ENCODE measurements around the gene AXIN2. TPM values are rescaled to one million over a fixed set of nuclear protein-coding genes. Genes with fewer than 3 reads are reported as not detected.

The AXIN2 gene
- polyA plus RNA-seq, 1 experiment = 2.8 TPM

DNA sequence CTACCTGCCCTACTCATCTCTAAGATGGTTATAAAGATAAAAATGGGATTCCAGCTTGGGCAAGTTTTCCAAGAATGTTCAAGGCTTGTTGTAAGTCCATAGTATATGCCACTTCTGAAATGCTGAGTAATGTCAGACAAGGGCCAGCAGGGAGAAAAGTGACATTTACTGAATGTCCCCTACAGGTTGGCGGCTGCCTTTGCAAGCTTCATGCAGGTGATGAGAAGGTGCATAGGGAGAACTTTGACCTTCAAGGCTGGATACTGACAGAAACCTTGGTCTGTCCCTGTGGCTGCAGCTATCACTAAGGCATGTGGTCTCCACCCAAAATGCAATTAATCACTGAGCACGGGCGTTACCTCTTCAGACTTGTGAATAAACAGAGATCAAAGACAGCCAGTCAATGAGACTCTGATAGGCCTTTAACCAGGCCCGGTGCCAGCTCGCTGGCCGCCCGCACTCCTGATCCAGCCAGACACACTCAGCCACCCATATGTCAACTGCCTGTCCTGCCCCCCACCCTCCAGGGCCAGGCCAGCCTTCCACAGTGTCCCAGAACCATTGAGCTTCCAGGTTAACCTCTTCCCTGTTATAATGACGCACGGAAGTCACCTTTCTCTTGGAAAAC, 26.8 kb upstream of the AXIN2 start:
- TF ChIP-seq, protein P1, sequence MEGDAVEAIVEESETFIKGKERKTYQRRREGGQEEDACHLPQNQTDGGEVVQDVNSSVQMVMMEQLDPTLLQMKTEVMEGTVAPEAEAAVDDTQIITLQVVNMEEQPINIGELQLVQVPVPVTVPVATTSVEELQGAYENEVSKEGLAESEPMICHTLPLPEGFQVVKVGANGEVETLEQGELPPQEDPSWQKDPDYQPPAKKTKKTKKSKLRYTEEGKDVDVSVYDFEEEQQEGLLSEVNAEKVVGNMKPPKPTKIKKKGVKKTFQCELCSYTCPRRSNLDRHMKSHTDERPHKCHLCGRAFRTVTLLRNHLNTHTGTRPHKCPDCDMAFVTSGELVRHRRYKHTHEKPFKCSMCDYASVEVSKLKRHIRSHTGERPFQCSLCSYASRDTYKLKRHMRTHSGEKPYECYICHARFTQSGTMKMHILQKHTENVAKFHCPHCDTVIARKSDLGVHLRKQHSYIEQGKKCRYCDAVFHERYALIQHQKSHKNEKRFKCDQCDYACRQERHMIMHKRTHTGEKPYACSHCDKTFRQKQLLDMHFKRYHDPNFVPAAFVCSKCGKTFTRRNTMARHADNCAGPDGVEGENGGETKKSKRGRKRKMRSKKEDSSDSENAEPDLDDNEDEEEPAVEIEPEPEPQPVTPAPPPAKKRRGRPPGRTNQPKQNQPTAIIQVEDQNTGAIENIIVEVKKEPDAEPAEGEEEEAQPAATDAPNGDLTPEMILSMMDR (IDR thresholded peaks at IDR 0.05; ENCODE audit: low read depth, low read length) = no peak
- POLR2A ChIA-PET = no interaction called here
- no peak overlapping the region for H3K4me3 ChIP-seq (ENCODE audit: low read depth, low read length)
- peaks cover 13% of the 10 kb centered on the region for H3K27me3 ChIP-seq (ENCODE audit: control insufficient read depth, insufficient read depth, low read length)
- no peak overlapping the region for H3K27ac ChIP-seq (ENCODE audit: low read depth, low read length)
- H3K9me3 ChIP-seq (ENCODE audit: control insufficient read depth, insufficient read depth, low read length) = no peaks in the 10 kb centered on the region; the same call in 1 of the 2 replicates
- DNase-seq (ENCODE audit: low read depth, low spot score) = no peak
- CTCF ChIA-PET = interaction anchor here (0.6 to 1.3 kb wide), 2 partner anchors 293 to 298 kb away, joined by 4 read pairs; no protein-coding TSS in a partner anchor

DNA sequence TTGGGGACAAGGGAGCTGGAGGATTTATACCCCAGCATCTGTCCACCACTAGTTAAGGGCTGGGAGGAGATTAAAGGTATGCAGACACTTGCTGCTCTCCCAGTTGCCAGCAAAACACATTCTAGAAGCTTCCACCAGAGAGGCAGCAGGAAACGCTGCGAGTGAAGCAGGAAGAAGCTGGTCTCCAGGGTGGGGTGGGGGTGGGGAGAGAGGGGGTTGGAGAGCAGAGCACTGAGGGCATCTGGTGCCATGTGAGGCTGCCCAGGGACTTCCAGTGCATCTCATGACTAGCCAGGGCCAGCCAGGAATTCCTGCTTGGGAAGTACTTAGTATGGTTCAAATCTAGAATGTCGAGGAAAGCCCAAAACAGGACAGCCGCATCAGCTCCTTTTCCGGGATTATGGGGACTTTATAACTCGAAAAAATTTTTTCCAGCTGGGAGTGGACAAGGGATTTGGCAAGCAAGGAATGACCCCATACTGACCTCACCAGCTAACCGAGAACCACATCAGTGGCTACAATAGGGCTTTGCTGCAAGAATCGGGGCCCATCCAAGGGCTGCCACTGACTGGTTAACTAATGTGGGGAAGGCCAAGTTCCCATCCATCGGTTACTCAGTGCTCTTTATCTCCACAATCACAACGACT, 26.2 kb upstream of the AXIN2 start:
- POLR2A ChIA-PET = no interaction called here
- Histone ChIP-seq H3K9me3 (ENCODE audit: control insufficient read depth, insufficient read depth, low read length) (no peaks in the 10 kb centered on the region; the same call in 1 of the 2 replicates), H3K4me3 (ENCODE audit: low read depth, low read length) (no peak overlapping the region), H3K27ac (ENCODE audit: low read depth, low read length) (no peak overlapping the region), H3K27me3 (ENCODE audit: control insufficient read depth, insufficient read depth, low read length) (peaks cover 13% of the 10 kb centered on the region)
- CTCF ChIA-PET = interaction anchor here (0.6 to 1.3 kb wide), 2 partner anchors 293 to 297 kb away, joined by 4 read pairs; no protein-coding TSS in a partner anchor
- DNase-seq (ENCODE audit: low read depth, low spot score) = no peak
- TF ChIP-seq, protein P1 (IDR thresholded peaks at IDR 0.05; ENCODE audit: low read depth, low read length) = no peak

DNA sequence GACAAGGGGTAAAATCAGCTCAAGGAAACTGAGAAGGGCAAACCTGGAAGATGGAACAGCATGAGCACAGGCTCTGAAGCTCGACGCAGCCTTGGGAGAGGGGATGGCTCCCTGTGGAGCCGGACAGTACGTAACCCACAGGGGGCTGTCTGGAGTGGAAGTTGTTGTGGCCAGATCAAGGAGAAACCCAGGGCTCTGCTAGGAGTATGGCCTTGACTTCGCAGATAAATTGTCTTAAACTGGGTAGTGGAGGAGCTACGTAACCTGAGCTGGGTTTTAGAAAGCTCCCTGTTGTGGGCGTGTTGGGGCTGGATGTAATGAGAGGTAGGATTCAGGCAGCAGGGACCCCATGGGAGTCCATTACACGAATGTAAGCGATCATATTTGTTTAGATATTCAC, 25.5 kb upstream of the AXIN2 start:
- no peak overlapping the region for H3K4me3 ChIP-seq (ENCODE audit: low read depth, low read length)
- no peak for DNase-seq (ENCODE audit: low read depth, low spot score)
- H3K9me3 ChIP-seq (ENCODE audit: control insufficient read depth, insufficient read depth, low read length) = no peaks in the 10 kb centered on the region; the same call in 1 of the 2 replicates
- TF ChIP-seq, protein P1 (IDR thresholded peaks at IDR 0.05; ENCODE audit: low read depth, low read length) = no peak
- POLR2A ChIA-PET = no interaction called here
- H3K27me3 ChIP-seq (ENCODE audit: control insufficient read depth, insufficient read depth, low read length) = peaks cover 10% of the 10 kb centered on the region
- CTCF ChIA-PET = no interaction called here
- H3K27ac ChIP-seq (ENCODE audit: low read depth, low read length) = no peak overlapping the region

DNA sequence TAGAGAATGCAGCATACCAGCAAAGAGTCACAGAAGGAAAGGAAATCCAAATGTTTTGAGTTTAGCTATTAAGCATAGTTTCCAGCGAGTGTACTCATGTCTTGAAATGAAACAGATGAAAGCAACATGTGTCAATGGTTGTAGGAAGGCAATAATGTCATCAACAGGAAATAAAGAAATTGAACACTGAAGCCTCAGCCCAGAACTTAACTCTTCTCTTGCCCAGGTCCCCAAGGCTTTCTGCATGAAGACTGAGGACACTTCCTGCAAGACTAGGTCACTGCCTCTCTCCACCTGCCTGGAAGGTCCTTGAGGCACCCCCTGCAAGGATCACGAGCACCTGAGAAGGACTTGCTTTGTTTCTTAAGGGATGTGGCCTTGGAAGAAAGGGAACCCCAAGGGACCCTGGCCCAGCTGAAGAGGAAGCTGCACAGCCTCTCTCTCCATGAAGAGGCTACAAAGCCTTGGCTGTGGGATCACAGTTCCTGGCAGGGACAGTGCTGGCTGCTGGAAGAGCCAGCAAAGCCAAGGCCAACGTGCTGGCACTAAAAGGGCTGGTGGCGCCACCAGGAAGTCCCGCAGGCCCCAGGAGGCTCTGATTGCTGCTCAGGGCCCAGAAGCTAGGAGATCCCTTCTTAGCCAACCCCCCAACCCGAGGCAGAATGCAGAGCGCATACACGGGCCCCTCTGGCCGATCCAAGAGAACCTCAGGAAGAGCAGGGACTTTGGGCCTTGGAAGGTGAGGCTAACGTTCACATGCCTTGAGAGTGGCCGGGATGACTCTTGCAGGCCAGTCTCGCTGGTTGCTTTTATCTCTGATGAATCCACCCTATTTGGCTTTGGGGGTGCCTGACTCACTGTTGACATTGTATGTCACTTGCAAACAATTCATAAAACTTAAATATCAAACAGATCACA, 23.4 kb upstream of the AXIN2 start:
- no peaks in the 10 kb centered on the region; the same call in 1 of the 2 replicates for H3K9me3 ChIP-seq (ENCODE audit: control insufficient read depth, insufficient read depth, low read length)
- peaks cover 8% of the 10 kb centered on the region for H3K27me3 ChIP-seq (ENCODE audit: control insufficient read depth, insufficient read depth, low read length)
- ChIA-PET POLR2A (no interaction called here), CTCF (no interaction called here)
- TF ChIP-seq, protein P1 (IDR thresholded peaks at IDR 0.05; ENCODE audit: low read depth, low read length) = no peak
- DNase-seq (ENCODE audit: low read depth, low spot score) = no peak
- H3K4me3 ChIP-seq (ENCODE audit: low read depth, low read length) = no peak overlapping the region
- no peak overlapping the region for H3K27ac ChIP-seq (ENCODE audit: low read depth, low read length)
